Psoas muscle (tissue), 8 donors: ENCODE measurements around the gene PREP. TPM values are rescaled to one million over a fixed set of nuclear protein-coding genes. Genes with fewer than 3 reads are reported as not detected.
A peak's percentile ranks its signal among the peaks of the same experiment; 100 is the strongest.

Experiments
- ATAC-seq, 4 donors: fragments of 200-7000 bp; cut with Tn5 transposase; one replicate each; pipeline ENCODE4 v1.9.1; 2020; ENCODE audit warnings: moderate library complexity in 3 of 4, mild to moderate bottlenecking in 2 of 4
- DNase-seq, 2 donors: peaks; one replicate each; pipeline ENCODE4 v3.0.0-alpha.2; 2020
- H3K27ac ChIP-seq: fragments of 200-600 bp; one replicate; pipeline ENCODE4 v1.8.0; 2022
- H3K27me3 ChIP-seq, 3 donors: fragments of 200-600 bp in 1 of 3; one replicate each; pipeline versions ENCODE4 v1.6.1 to v1.8.0; 2013 to 2022; ENCODE audit warnings: low read length in 2 of 3, mild to moderate bottlenecking in 2 of 3, moderate library complexity in 1 of 3; ENCODE audit not compliant: insufficient read depth in 3 of 3
- H3K36me3 ChIP-seq, 2 donors: fragments of 200-600 bp in 1 of 2; one replicate each; pipeline versions ENCODE4 v1.6.1 to v1.8.0; 2013 to 2022; ENCODE audit warnings: low read depth in 1 of 2, mild to moderate bottlenecking in 1 of 2, moderate library complexity in 1 of 2; ENCODE audit not compliant: insufficient read depth in 1 of 2
- H3K4me1 ChIP-seq: fragments of 200-600 bp; one replicate; pipeline ENCODE4 v1.8.0; 2022
- H3K4me3 ChIP-seq: fragments of 200-600 bp; one replicate; pipeline ENCODE4 v1.8.0; 2022; ENCODE audit warnings: mild to moderate bottlenecking
- H3K9me3 ChIP-seq: fragments of 200-600 bp; one replicate; pipeline ENCODE4 v1.8.0; 2022
- CTCF ChIP-seq: fragments of 200-600 bp; IDR thresholded peaks from one replicate; pipeline ENCODE4 v1.8.0; 2022; ENCODE audit warnings: antibody characterized with exemption
- WGBS, 3 donors: extraction: QIAGEN DNeasy Blood & Tissue Kit; methylation state at CpG; one replicate each; pipeline versions ENCODE4 v1.1.6 to v1.1.7; 2013; 5-methylcytosine and 5-hydroxymethylcytosine counted together
- intact Hi-C, 2 donors: fragments of 100-400 bp; cut with DNase I; formaldehyde crosslinking; loops; one replicate each; pipeline versions ENCODE4 v1.11.0 to v1.14.2; 2022
- polyA plus RNA-seq, 3 donors: library from polyadenylated mRNA; stranded (reverse); fragments of 200-250 nt; gene quantifications; one replicate each; pipeline ENCODE4 v1.2.3, GENCODE V29; 2013
- total RNA-seq, 4 donors: library from RNA; stranded (reverse); fragmentation: NEBNext Ultra II Directional in 2 of 4; extraction: Animal tissue kit (Norgen Biotek cat#: 25700) in 2 of 4; gene quantifications; one replicate each; pipeline versions ENCODE4 v1.2.1 to v1.2.4, GENCODE V29; 2021 to 2023
- donor health status: healthy with polysubstance abuse.
- donor health status: DM: no; HTN: no; CAD: no; lungs with moderate emphysema.
- donor health status: Bipolar disorder and iron deficiency.
- donor health status: healthy.
- donor health status: DM: yes; HTN: yes; CAD: no.
- donor health status: DM: no; HTN: no; CAD: no.
- donor health status: DM: no; HTN: no; CAD: no.
- donor health status: DM: yes; HTN: yes; CAD: no.

The PREP gene
- total and polyA plus RNA-seq, 7 donors = 31.4 to 67.0 (median 50.1) TPM

- no peak for ATAC-seq
- Histone ChIP-seq H3K4me1 (peaks cover 46% of the 10 kb centered on the region), H3K27ac (peak overlapping the region; percentile 95), H3K9me3 (no peaks in the 10 kb centered on the region), H3K27me3 (no peaks in the 10 kb centered on the region), H3K4me3 (peak overlapping the region; percentile 97), H3K36me3 (peaks cover 0 to 12% of the 10 kb centered on the region in 2 donors)
- intact Hi-C loops = loop anchor here (2.0 to 5.0 kb wide), 4 partner anchors 83 to 315 kb away; a partner anchor contains a TSS
- DNase-seq = no peak
- no peak for TF ChIP-seq CTCF
- WGBS, 3 donors = 34 to 54% (median 39%) methylated on average over 8 of the region's 8 CpGs
These were observed 1.4 kb downstream of the PREP start for GRCh38 chr6:105401247-105402089.

GRCh38 chr6:105400501-105400900 lies 2.4 kb downstream of the PREP start:
- H3K36me3 ChIP-seq = peaks cover 5 to 22% of the 10 kb centered on the region in 2 donors
- no peak for DNase-seq
- intact Hi-C loops = loop anchor here (5.0 kb wide), 2 partner anchors 263 to 313 kb away; a partner anchor contains a TSS
- 69 to 82% (median 76%) methylated on average over 3 of the region's 3 CpGs for WGBS, 3 donors
- peaks cover 46% of the 10 kb centered on the region for H3K4me1 ChIP-seq
- no peak for ATAC-seq
- peak overlapping the region; percentile 97 for H3K4me3 ChIP-seq
- no peak for TF ChIP-seq CTCF
- H3K27ac ChIP-seq = peak overlapping the region; percentile 95
- H3K27me3 ChIP-seq = no peaks in the 10 kb centered on the region
- no peaks in the 10 kb centered on the region for H3K9me3 ChIP-seq

- no peak for TF ChIP-seq CTCF
- Histone ChIP-seq H3K36me3 (peaks cover 6 to 29% of the 10 kb centered on the region in 2 donors), H3K4me1 (peaks cover 45% of the 10 kb centered on the region), H3K4me3 (peak overlapping the region; percentile 6), H3K9me3 (no peaks in the 10 kb centered on the region), H3K27ac (no peak overlapping the region), H3K27me3 (no peaks in the 10 kb centered on the region)
- DNase-seq (no peak), ATAC-seq (no peak)
- intact Hi-C loops = no loop called here
- 56 to 70% (median 66%) methylated on average over 5 of the region's 5 CpGs for WGBS, 3 donors
These were observed 4.0 kb downstream of the PREP start for GRCh38 chr6:105398859-105399258.

GRCh38 chr6:105397987-105398386 lies 4.9 kb downstream of the PREP start:
- intact Hi-C loops = no loop called here
- Histone ChIP-seq H3K9me3 (no peaks in the 10 kb centered on the region), H3K27ac (peak overlapping the region; percentile 7), H3K4me3 (peak overlapping the region; percentile 6), H3K36me3 (peaks cover 6 to 29% of the 10 kb centered on the region in 2 donors), H3K4me1 (peaks cover 41% of the 10 kb centered on the region), H3K27me3 (no peaks in the 10 kb centered on the region)
- DNase-seq (no peak), ATAC-seq (no peak)
- no peak for TF ChIP-seq CTCF
- 38 to 52% (median 41%) methylated on average over 6 of the region's 6 CpGs for WGBS, 3 donors
